CD4-positive, alpha-beta T cell treated with Interleukin-4 for 4 hours (primary cell): ENCODE data around the gene ZNF516.

Experiments used
- DNase-seq: peaks from one replicate; pipeline ENCODE4 v3.0.0-alpha.2; 2020

The ZNF516 gene

GRCh38 chr18:76441002-76441667 is 53.9 kb downstream of the ZNF516 start:
- DNase-seq = no peak

DNA sequence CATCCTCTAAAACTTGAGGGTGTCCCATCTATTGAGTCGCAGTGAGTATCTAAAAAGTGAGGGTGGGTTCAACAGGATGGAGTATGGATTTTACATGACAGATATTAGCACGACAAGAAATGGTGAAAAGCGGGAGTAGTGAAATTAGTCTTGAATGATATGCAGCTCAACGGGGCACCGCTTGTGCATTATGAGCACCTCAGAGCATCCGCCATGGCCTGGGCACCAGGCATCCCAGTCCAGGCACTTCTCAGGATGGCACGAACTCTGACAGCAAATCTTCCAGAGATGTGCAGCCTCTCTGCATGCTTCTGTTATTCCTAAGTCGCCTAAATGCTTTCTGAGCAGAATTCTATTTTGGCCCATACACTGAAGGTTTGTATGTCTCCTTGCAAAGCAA is 57.1 kb downstream of the ZNF516 start:
- no peak for DNase-seq

DNA sequence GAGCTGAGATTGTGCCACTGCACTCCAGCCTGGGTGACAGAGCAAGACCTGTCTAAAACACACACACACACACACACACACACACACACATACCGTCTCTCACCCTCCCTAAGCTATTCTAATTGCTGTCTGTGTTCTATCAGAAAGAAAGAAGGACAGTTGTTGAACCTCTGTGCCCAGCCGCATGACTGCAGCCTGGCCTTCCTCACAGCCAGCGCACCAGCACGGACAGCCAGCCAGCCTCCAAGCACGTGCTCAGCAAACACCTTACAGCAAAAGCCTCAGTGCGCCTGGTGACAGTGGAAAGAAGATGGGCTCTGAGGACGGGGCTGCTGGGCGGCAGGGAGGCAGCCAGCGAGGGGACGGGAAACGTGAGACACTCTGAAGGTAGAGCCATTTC is 58.0 kb downstream of the ZNF516 start:
- DNase-seq = no peak

- DNase-seq = no peak
Observed at GRCh38 chr18:76436342-76436741, 58.7 kb downstream of the ZNF516 start.

- DNase-seq = no peak
Observed at GRCh38 chr18:76435316-76435989, 59.6 kb downstream of the ZNF516 start.

DNA sequence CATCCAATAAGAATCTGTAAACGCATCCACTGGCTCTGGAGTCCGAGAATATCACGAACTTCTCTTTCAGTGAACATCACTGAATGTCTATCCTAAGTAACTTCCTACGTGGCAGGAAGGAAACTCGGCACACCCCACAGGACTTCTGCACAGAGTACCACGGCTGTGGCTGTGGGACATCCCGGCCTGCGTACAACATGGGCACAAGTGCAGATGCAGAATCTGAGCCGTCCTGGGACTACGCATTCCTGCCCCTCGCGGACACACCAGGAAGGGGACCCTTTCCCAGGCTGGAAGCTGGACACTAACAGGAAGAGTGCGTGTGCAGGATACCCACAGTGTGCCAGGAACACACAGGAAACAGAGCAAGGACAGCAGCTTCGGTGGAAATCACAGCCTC is 60.6 kb downstream of the ZNF516 start:
- DNase-seq = no peak

DNA sequence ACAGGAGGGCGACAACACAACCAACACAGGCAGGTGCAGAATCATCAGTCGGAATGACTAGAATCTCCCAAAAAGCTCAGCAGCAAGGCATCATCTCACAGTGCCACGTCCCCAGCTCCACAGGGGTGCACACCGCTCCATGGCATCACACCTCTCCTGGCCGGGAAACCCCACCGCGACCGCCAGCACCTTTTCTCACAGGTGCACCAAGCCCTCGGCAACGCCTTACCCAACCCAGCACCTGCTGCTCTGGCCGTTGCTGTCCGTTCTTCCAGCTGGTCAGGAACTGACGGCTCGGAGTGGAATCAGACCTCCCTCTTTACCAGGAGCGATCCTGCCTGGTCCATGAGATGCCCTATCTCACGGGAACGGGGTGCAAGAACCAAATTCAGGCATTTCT is 61.3 kb downstream of the ZNF516 start:
- DNase-seq = no peak

DNA sequence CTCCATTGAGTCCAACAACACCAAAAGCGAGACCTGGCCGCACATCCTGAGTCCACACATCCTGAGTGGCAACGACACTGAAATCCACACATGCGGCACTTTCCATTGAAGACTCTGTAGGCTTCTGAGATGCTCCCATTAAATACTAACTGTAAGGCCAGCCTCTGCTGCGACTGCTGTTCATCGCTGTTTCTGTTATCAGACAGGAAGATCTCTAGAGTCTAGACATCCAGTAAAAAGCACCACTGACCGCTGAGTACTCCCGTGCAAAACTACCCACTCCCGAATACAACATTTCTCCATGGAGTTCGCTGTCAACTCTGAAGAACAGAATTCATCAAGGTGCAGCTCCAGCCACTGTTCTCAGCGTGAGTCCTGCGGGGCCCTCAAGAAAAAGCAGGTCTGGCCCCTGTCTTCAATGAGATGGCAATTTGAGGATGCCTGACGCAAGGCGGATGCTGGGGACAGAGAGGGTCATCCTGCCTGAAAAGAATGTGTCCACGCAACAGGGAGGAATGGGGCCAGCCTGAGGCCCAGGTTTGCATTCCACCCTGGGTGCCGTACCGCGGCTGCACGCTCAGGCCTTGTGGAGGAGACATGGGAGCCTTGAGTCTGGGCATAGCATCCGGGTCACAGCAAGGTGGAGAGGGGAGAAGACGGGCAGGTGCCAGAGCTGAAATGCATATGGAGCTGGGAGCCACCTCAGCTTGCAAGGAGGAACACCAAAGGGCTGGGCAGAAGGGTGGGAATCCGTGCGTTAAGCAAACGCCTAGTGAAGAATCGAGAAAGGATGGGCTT is 61.9 kb downstream of the ZNF516 start:
- DNase-seq = no peak

DNA sequence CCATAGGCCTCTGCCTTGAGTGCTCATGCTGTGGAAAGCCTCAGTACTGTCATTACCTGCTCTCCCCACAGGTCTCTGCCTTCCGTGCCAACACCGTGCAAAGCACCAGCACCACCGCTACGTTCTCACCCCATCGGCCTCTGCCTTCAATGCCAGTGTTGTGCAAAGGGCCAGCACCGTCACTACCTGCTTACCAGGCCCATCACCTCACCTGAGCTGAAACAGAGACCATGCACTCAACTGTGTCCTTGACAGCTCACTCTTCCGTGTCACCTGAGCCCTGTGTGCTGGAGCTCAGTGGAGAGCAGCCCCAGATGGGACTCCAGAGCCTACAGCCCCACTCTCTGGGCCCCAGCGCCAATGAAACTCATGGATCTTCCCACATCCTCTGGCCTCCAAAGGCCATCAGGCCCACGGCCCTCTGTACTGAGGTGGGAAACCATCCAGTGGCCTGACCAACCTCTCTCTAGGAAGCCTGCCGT is 62.7 kb downstream of the ZNF516 start:
- DNase-seq = no peak

DNA sequence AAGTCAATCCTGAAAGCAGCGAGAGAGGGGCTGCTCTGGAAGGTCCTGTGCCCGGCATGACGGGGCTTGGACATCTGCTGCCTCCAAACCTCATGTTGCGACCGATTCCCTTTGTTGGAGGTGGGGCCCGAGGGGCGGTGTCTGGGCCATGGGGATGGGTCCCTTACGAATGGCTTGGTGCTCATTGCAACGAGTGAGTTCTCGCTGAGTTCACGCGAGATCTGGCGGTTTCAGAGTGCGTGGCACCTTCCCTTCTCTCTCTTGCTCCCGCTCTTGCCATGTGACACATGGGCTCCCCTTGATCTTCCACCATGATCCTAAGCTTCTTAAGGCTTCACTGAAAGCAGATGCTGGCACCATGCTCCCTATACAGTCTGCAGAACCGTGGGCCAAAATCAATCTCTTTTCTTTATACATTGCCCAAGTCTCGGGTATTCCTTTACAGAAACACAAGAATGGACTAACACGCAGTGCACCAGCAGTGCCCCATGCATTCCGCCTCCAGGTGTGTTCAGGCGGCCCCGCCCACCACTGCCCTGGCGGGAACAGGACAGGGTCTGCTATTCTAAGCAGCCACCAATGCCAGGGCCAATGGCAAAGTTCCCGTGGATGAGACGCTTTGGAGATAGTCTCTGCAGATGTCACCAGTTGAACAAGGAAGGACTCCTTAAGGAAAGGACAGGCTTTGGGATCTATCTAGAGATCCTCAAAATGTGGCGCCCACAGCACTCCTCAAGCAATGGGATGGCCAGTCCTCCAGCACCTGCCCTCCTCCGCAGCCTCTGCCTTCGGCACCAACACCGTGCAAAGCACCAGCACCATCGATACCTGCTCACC is 63.4 kb downstream of the ZNF516 start:
- no peak for DNase-seq

GRCh38 chr18:76430636-76431035 is 64.4 kb downstream of the ZNF516 start:
- no peak for DNase-seq

- DNase-seq = no peak
Observed at GRCh38 chr18:76429262-76430126, 65.5 kb downstream of the ZNF516 start.

GRCh38 chr18:76428396-76429261 is 66.4 kb downstream of the ZNF516 start:
- DNase-seq = no peak

- no peak for DNase-seq
Observed at GRCh38 chr18:76426737-76427305, 68.2 kb downstream of the ZNF516 start.

DNA sequence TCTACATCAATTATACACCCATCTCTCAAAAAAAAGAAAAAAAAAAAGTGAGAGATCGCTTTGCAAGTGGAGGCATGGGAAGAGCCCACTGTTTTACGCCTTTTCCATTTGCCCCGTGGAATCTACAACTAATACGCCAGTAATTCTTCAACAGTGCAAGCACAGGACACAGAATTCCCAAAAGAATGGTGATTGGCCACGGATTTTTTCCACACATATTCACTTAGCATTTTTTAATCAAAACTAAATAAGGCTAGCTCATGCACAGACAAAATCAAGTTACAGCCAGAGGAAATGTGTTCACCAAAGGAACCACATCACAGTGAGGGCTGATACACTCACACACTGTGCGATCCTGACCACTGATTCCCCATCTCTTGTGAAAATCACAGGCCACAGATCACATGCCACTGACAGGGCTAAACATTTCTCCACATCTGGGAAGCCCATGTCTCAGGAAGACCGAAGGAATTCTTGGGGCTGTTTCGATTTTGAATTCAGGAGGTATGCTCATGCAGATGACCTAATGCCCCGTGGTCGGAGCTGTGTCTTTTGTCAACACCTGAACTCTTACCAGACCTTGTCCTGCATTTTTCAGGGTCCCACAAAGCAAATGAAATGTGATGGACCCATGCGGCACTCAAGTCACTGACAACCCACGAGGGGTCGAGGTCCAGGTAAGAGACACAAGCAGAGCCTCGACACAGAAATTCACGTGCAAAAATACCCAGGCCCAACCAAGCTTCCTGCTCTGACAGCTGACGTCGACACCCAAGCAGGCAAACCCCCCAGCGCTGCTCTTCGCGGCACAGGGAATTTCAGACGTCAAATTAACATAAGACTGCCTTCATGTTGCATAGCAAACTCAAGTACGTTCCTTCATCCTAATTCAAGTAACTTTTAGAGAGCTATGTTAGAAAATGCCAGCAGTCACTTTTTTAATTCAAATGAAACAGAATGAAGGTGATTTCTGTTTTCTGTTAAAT is 69.6 kb downstream of the ZNF516 start:
- no peak for DNase-seq

DNA sequence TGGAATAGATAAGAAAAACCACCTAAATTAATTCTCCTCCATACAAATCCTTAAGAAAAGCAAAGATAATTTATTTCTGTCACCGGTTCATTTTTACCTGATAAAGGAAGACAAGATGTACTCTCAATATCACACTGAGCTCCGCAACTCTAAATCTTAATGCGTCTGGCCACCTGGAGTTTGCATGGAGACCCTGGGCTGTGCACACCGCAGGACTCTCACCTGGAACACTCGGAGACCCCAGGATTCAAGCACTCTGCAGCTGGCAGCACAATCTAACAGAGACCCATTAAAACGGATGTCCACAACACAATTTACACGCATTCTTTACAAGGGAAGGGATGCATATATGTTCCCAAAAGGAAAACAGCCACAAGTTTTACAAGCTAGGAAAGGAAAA is 72.2 kb downstream of the ZNF516 start:
- DNase-seq = no peak

DNA sequence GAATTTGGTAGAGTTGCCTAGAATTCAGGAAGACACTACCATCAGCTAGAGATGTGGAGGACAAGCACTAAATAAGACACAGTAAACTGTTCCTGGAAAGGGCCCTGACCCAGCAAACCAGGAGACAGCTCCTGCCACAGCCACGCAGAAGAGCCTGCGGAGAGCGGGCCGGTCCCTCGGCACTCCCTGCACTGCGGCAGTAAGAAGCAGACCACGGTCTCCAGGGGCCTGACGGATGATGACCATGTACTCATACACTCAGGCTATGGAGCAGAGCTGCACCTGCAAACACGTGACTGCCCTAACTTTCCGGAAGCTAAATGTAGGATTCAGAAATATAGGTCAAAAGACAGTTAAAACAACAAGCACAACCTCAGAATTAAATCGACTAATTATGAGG is 72.9 kb downstream of the ZNF516 start:
- DNase-seq = no peak

- DNase-seq = no peak
Observed at GRCh38 chr18:76421685-76422078, 73.4 kb downstream of the ZNF516 start.
